IMR-90 (cell line): ENCODE results near the gene PIGP. TPM values are rescaled to one million over a fixed set of nuclear protein-coding genes. Genes with fewer than 3 reads are reported as not detected.

Source experiments
- ATAC-seq: fragments of 200-7000 bp; cut with Tn5 transposase; 2 replicates; pipeline ENCODE4 v1.9.1; 2020; ENCODE audit warnings: low read depth, mild to moderate bottlenecking, moderate library complexity
- BruUV-seq: library from RNA; stranded (reverse); fragments of 400-500 nt; replicated peaks from 2 replicates; lab custom pipeline; 2021; lab: Mats Ljungman, UMichigan
- CTCF ChIA-PET: fragments of 300-600 bp; formaldehyde crosslinking; extraction: SDS; loops from one replicate; lab custom pipeline; 2021; ENCODE audit warnings: antibody characterized with exemption; lab: Yijun Ruan, JAX
- POLR2A ChIA-PET: fragments of 300-600 bp; sonication (Branson Sonifier 250); formaldehyde crosslinking; loops from one replicate; lab custom pipeline; 2022; ENCODE audit warnings: antibody characterized with exemption; ENCODE audit not compliant: unreplicated experiment; lab: Charles Lee
- DNase-seq: peaks from one replicate; pipeline ENCODE4 v3.0.0; 2013
- H2AFZ ChIP-seq: replicated peaks from 2 replicates; pipeline ENCODE3; 2013; ENCODE audit warnings: low read length, mild to moderate bottlenecking; ENCODE audit not compliant: poor library complexity
- H2AK5ac ChIP-seq: 2 replicates; pipeline ENCODE4 v1.6.1; 2013; ENCODE audit warnings: low read depth, low read length, inconsistent platforms
- H2AK9ac ChIP-seq: replicated peaks from 2 replicates; pipeline ENCODE3; 2013; ENCODE audit warnings: mild to moderate bottlenecking, low read depth, low read length, moderate library complexity; ENCODE audit not compliant: poor library complexity
- H2BK120ac ChIP-seq: 2 replicates; pipeline ENCODE4 v1.6.1; 2013; ENCODE audit warnings: low read depth, low read length, inconsistent platforms
- H2BK15ac ChIP-seq: 3 replicates; pipeline ENCODE4 v1.6.1; 2013; ENCODE audit warnings: low read depth, low read length, inconsistent platforms
- H2BK20ac ChIP-seq: 2 replicates; pipeline ENCODE4 v1.6.1; 2013; ENCODE audit warnings: low read depth, mild to moderate bottlenecking, inconsistent platforms, low read length, moderate library complexity
- H2BK5ac ChIP-seq: 2 replicates; pipeline ENCODE4 v1.6.1; 2013; ENCODE audit warnings: mild to moderate bottlenecking, low read depth, low read length, inconsistent platforms; ENCODE audit not compliant: poor library complexity, severe bottlenecking
- H3K14ac ChIP-seq: replicated peaks from 2 replicates; pipeline ENCODE4 v1.6.1; 2013; ENCODE audit warnings: low read depth, low read length, inconsistent platforms
- H3K18ac ChIP-seq: 2 replicates; pipeline ENCODE4 v1.6.1; 2013; ENCODE audit warnings: low read depth, low read length, control low read depth
- H3K23ac ChIP-seq: 2 replicates; pipeline ENCODE4 v1.6.1; 2013; ENCODE audit warnings: low read depth, low read length, inconsistent platforms
- H3K27ac ChIP-seq: 2 replicates; pipeline ENCODE4 v1.5.1; 2013; ENCODE audit warnings: mild to moderate bottlenecking, control low read depth, low read length; ENCODE audit not compliant: insufficient read depth
- H3K27me3 ChIP-seq: 2 replicates; pipeline ENCODE4 v1.6.1; 2013; ENCODE audit warnings: low read length; ENCODE audit not compliant: control insufficient read depth, insufficient read depth
- H3K36me3 ChIP-seq: 2 replicates; pipeline ENCODE4 v1.6.1; 2013; ENCODE audit warnings: low read length, mixed read lengths; ENCODE audit not compliant: control insufficient read depth, insufficient read depth
- H3K4ac ChIP-seq: 2 replicates; pipeline ENCODE4 v1.6.1; 2013; ENCODE audit warnings: low read depth, low read length, inconsistent platforms
- H3K4me1 ChIP-seq: 2 replicates; pipeline ENCODE4 v1.6.1; 2013; ENCODE audit warnings: low read length, mixed read lengths; ENCODE audit not compliant: control insufficient read depth, insufficient read depth
- H3K4me2 ChIP-seq: 2 replicates; pipeline ENCODE4 v1.6.1; 2013; ENCODE audit warnings: low read depth, mild to moderate bottlenecking, control low read depth, low read length, moderate library complexity
- H3K4me3 ChIP-seq: 2 replicates; pipeline ENCODE4 v1.5.1; 2013; ENCODE audit warnings: low read depth, mild to moderate bottlenecking, control low read depth, low read length, moderate library complexity; ENCODE audit not compliant: insufficient read depth
- H3K56ac ChIP-seq: 2 replicates; pipeline ENCODE4 v1.6.1; 2013; ENCODE audit warnings: low read length, inconsistent platforms; ENCODE audit not compliant: insufficient read depth; ENCODE audit errors: extremely low read depth
- H3K79me1 ChIP-seq, 2 experiments: 2 replicates each; pipeline ENCODE4 v1.6.1; 2013; ENCODE audit warnings: low read length in 2 of 2, inconsistent platforms in 1 of 2, low read depth in 1 of 2
- H3K9ac ChIP-seq: 2 replicates; pipeline ENCODE4 v1.6.1; 2013; ENCODE audit warnings: low read depth, low read length, control low read depth
- H3K9me1 ChIP-seq: 2 replicates; pipeline ENCODE4 v1.6.1; 2013; ENCODE audit warnings: low read length, inconsistent platforms; ENCODE audit not compliant: insufficient read depth
- H3K9me3 ChIP-seq: 2 replicates; pipeline ENCODE4 v1.6.1; 2013; ENCODE audit warnings: low read length; ENCODE audit not compliant: control insufficient read depth, insufficient read depth
- H4K20me1 ChIP-seq: 2 replicates; pipeline ENCODE4 v1.6.1; 2013; ENCODE audit warnings: low read length, inconsistent platforms; ENCODE audit not compliant: insufficient read depth
- H4K5ac ChIP-seq: 2 replicates; pipeline ENCODE4 v1.6.1; 2013; ENCODE audit warnings: mild to moderate bottlenecking, low read depth, low read length, control low read depth
- H4K8ac ChIP-seq, 2 experiments: 2 replicates each; pipeline ENCODE4 v1.6.1; 2013; ENCODE audit warnings: low read depth in 2 of 2, low read length in 2 of 2, control low read depth in 1 of 2, inconsistent platforms in 1 of 2
- H4K91ac ChIP-seq: 2 replicates; pipeline ENCODE4 v1.6.1; 2013; ENCODE audit warnings: low read depth, low read length, inconsistent platforms; ENCODE audit not compliant: insufficient read depth
- BHLHE40 ChIP-seq: fragments of 150-350 bp; IDR thresholded peaks from 2 replicates; pipeline ENCODE4 v1.6.1; 2016; ENCODE audit warnings: mild to moderate bottlenecking, low read depth, low read length
- CEBPB ChIP-seq: IDR thresholded peaks from 2 replicates; pipeline ENCODE4 v1.6.1; 2012; ENCODE audit warnings: low read depth, low read length, improper control_type of control experiment
- CHD1 ChIP-seq: IDR thresholded peaks from 2 replicates; pipeline ENCODE4 v1.6.1; 2012; ENCODE audit warnings: low read depth, low read length, improper control_type of control experiment
- FOS ChIP-seq: fragments of 150-350 bp; IDR thresholded peaks from 2 replicates; pipeline ENCODE4 v1.6.1; 2016; ENCODE audit warnings: low read depth, low read length
- MAFK ChIP-seq: IDR thresholded peaks from 2 replicates; pipeline ENCODE4 v1.6.1; 2012; ENCODE audit warnings: low read depth, low read length, improper control_type of control experiment
- MAZ ChIP-seq: IDR thresholded peaks from 2 replicates; pipeline ENCODE4 v1.6.1; 2012; ENCODE audit warnings: low read depth, mild to moderate bottlenecking, low read length, improper control_type of control experiment, moderate library complexity, borderline replicate concordance
- MXI1 ChIP-seq: IDR thresholded peaks from 2 replicates; pipeline ENCODE4 v1.6.1; 2012; ENCODE audit warnings: low read depth, mild to moderate bottlenecking, low read length, moderate library complexity, borderline replicate concordance
- NFE2L2 ChIP-seq: fragments of 150-350 bp; IDR thresholded peaks from 2 replicates; pipeline ENCODE4 v1.6.1; 2016; ENCODE audit warnings: low read depth, mild to moderate bottlenecking, low read length
- POLR2A ChIP-seq: IDR thresholded peaks from 2 replicates; pipeline ENCODE4 v1.6.1; 2012; ENCODE audit warnings: mild to moderate bottlenecking, low read depth, low read length
- RAD21 ChIP-seq: IDR thresholded peaks from 2 replicates; pipeline ENCODE4 v1.6.1; 2012; ENCODE audit warnings: low read length, improper control_type of control experiment
- RCOR1 ChIP-seq: IDR thresholded peaks from 2 replicates; pipeline ENCODE4 v1.6.1; 2012; ENCODE audit warnings: mild to moderate bottlenecking, low read length, improper control_type of control experiment; ENCODE audit not compliant: insufficient replicate concordance
- RFX5 ChIP-seq: IDR thresholded peaks from 2 replicates; pipeline ENCODE4 v1.8.0; 2012; ENCODE audit warnings: low read depth, mild to moderate bottlenecking, low read length, moderate library complexity
- SMC3 ChIP-seq: fragments of 150-350 bp; IDR thresholded peaks from 2 replicates; pipeline ENCODE4 v1.6.1; 2016; ENCODE audit warnings: low read depth, mild to moderate bottlenecking, antibody characterized with exemption, low read length, moderate library complexity
- WGBS, 2 experiments: methylation state at CpG; one replicate each; pipeline versions ENCODE4 v1.1.5 to v1.1.7; 2013; ENCODE audit warnings: missing lambda C conversion rate in 2 of 2; ENCODE audit not compliant: insufficient read length in 1 of 2; ENCODE audit errors: extremely low coverage in 2 of 2; 5-methylcytosine and 5-hydroxymethylcytosine counted together
- dilution Hi-C: fragments of 300-500 bp; cut with HindIII; formaldehyde crosslinking; loops from one replicate; pipeline ENCODE4 v1.14.3; 2018; ENCODE audit warnings: low sequenced_read_pairs; ENCODE audit not compliant: unreplicated experiment
- in situ Hi-C: fragments of 300-500 bp; cut with MboI; formaldehyde crosslinking; loops from 3 replicates; pipeline ENCODE4 v1.14.3; 2019; ENCODE audit warnings: low sequenced_read_pairs, inconsistent platforms, mixed read lengths
- intact Hi-C: fragments of 100-400 bp; cut with micrococcal nuclease; formaldehyde crosslinking; loops from 2 replicates; pipeline ENCODE4 v1.10.0; 2022
- polyA plus RNA-seq, 3 experiments: library from polyadenylated mRNA; depleted of rRNA; stranded (reverse); fragments of >200 nt; gene quantifications; 2 replicates each; pipeline ENCODE4 v1.2.3, GENCODE V29; 2012; ENCODE audit warnings: low replicate concordance in 1 of 3
- total RNA-seq: library from RNA; depleted of rRNA; stranded (reverse); fragments of >200 nt; gene quantifications from 2 replicates; pipeline ENCODE4 v1.2.3, GENCODE V29; 2012
- TF ChIP-seq, protein P1 (sequence below): fragments of 150-350 bp; IDR thresholded peaks from 2 replicates; pipeline ENCODE4 v1.6.1; 2017; ENCODE audit warnings: mild to moderate bottlenecking, antibody characterized with exemption, low read length, low read depth
- TF ChIP-seq, protein P2 (sequence below): fragments of 150-350 bp; IDR thresholded peaks from 2 replicates; pipeline ENCODE4 v1.6.1; 2016; ENCODE audit warnings: low read depth, mild to moderate bottlenecking, low read length, moderate library complexity, borderline replicate concordance
- TF ChIP-seq, protein P3 (sequence below): conservative IDR thresholded peaks from 2 replicates; pipeline ENCODE4 v1.5.1; 2012; ENCODE audit warnings: mild to moderate bottlenecking, low read depth, low read length, improper control_type of control experiment

PIGP gene
- total and polyA plus RNA-seq, 2 of the 4 experiments (the other 2 are of a cell fraction), result 4.1 to 15.4 TPM

DNA sequence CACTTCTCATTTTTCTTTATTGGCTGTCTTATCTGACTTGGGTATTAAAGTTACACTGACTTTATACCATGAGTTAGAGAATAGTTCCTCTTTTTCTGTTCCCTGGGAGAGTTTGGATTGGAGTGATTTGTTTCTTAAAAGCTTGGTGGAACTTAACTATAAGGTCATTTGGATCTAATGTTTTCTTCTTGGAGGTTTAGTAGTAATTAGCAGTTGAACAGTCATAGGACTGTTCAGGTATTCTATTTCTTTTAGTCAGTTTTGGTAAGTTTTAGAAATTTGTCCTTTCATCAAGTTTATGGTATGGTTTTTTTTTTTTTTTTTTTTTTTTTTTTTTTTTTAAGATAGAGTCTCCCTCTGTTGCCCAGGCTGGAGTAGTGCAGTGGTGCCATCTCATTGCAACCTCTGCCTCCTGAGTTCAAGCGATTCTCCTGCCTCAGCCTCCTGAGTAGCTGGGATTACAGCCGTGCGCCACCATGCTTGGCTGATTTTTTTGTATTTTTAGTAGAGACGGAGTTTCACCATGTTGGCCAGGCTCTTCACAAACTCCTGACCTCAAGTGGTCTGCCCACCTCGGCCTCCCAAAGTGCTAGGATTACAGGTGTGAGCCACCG is 6.4 kb upstream of the PIGP start:
- Histone ChIP-seq H4K20me1 (peaks cover 81% of the 10 kb centered on the region), H4K8ac (no peak overlapping the region), H3K4ac (no peak overlapping the region), H3K9me1 (peaks cover 9% of the 10 kb centered on the region), H2AK5ac (no peak overlapping the region), H2AK9ac (no peak overlapping the region), H3K4me1 (peaks cover 4% of the 10 kb centered on the region; the same call in 1 of the 2 replicates), H3K9ac (no peak overlapping the region), H3K79me1 (peaks cover 8 to 45% of the 10 kb centered on the region in 2 experiments), H4K91ac (no peak overlapping the region), H3K27me3 (no peaks in the 10 kb centered on the region), H2AFZ (no peak overlapping the region), H2BK5ac (no peak overlapping the region), H3K4me3 (no peak overlapping the region), H3K56ac (no peak overlapping the region), H3K27ac (no peak overlapping the region), H2BK120ac (no peak overlapping the region), H3K23ac (no peak overlapping the region), H4K5ac (no peak overlapping the region), H3K4me2 (no peak overlapping the region), H2BK15ac (no peak overlapping the region), H2BK20ac (no peak overlapping the region), H3K18ac (no peak overlapping the region), H3K9me3 (no peaks in the 10 kb centered on the region), H3K36me3 (no peaks in the 10 kb centered on the region), H3K14ac (no peak overlapping the region)
- DNase-seq (no peak), ATAC-seq (no peak)
- no CpG with 5 or more reads among the region's 6 CpGs for WGBS, 2 experiments
- ChIA-PET CTCF (no interaction called here), POLR2A (no interaction called here)
- intact Hi-C loops, result no loop called here
- TF ChIP-seq POLR2A (no peak), NFE2L2 (no peak), MAZ (no peak), BHLHE40 (no peak), RAD21 (no peak), CEBPB (no peak), FOS (no peak), MXI1 (no peak), MAFK (no peak), CHD1 (no peak), SMC3 (no peak), RFX5 (no peak), RCOR1 (no peak)
- TF ChIP-seq, protein P1, sequence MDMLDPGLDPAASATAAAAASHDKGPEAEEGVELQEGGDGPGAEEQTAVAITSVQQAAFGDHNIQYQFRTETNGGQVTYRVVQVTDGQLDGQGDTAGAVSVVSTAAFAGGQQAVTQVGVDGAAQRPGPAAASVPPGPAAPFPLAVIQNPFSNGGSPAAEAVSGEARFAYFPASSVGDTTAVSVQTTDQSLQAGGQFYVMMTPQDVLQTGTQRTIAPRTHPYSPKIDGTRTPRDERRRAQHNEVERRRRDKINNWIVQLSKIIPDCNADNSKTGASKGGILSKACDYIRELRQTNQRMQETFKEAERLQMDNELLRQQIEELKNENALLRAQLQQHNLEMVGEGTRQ, result no peak
- TF ChIP-seq, protein P2, sequence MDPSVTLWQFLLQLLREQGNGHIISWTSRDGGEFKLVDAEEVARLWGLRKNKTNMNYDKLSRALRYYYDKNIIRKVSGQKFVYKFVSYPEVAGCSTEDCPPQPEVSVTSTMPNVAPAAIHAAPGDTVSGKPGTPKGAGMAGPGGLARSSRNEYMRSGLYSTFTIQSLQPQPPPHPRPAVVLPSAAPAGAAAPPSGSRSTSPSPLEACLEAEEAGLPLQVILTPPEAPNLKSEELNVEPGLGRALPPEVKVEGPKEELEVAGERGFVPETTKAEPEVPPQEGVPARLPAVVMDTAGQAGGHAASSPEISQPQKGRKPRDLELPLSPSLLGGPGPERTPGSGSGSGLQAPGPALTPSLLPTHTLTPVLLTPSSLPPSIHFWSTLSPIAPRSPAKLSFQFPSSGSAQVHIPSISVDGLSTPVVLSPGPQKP, result no peak
- TF ChIP-seq, protein P3, sequence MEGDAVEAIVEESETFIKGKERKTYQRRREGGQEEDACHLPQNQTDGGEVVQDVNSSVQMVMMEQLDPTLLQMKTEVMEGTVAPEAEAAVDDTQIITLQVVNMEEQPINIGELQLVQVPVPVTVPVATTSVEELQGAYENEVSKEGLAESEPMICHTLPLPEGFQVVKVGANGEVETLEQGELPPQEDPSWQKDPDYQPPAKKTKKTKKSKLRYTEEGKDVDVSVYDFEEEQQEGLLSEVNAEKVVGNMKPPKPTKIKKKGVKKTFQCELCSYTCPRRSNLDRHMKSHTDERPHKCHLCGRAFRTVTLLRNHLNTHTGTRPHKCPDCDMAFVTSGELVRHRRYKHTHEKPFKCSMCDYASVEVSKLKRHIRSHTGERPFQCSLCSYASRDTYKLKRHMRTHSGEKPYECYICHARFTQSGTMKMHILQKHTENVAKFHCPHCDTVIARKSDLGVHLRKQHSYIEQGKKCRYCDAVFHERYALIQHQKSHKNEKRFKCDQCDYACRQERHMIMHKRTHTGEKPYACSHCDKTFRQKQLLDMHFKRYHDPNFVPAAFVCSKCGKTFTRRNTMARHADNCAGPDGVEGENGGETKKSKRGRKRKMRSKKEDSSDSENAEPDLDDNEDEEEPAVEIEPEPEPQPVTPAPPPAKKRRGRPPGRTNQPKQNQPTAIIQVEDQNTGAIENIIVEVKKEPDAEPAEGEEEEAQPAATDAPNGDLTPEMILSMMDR, result no peak
- dilution Hi-C loops, result no loop called here
- in situ Hi-C loops, result no loop called here
- no TSS peak for BruUV-seq
